T-cell (primary cell): ENCODE measurements around the gene ZBED1. TPM values are rescaled to one million over a fixed set of nuclear protein-coding genes. Genes with fewer than 3 reads are reported as not detected.
A peak's percentile ranks its signal among the peaks of the same experiment; 100 is the strongest.

ENCODE experiments used
- ATAC-seq, 4 experiments: fragments of 200-7000 bp in 3 of 4; fragments of 150-1000 bp in 1 of 4; cut with Tn5 transposase; replicated peaks in 1 of 4; 1 replicate in 3 of 4; 2 replicates in 1 of 4; pipeline ENCODE4 v1.10.0; 2021; ENCODE audit warnings: moderate library complexity in 3 of 4, mild to moderate bottlenecking in 2 of 4, moderate number of reproducible peaks in 1 of 4
- CTCF ChIA-PET, 2 donors: fragments of 300-600 bp; sonication (Branson Sonifier 250); formaldehyde crosslinking; loops; one replicate each; lab custom pipeline; 2022; ENCODE audit warnings: antibody characterized with exemption in 2 of 2; lab: Charles Lee
- POLR2A ChIA-PET, 2 donors: fragments of 300-600 bp; sonication (Branson Sonifier 250); formaldehyde crosslinking; loops; one replicate each; lab custom pipeline; 2022; ENCODE audit warnings: antibody characterized with exemption in 2 of 2; lab: Charles Lee
- DNase-seq, 35 experiments: peaks; one replicate each; pipeline versions ENCODE4 v3.0.0 to v3.0.0-alpha.2; 2013 to 2023
- H3K27ac ChIP-seq: one replicate; pipeline ENCODE4 v1.5.1; 2013; ENCODE audit warnings: low read length
- H3K27me3 ChIP-seq, 2 experiments: replicated peaks in 1 of 2; 1 replicate in 1 of 2; 2 replicates in 1 of 2; pipeline versions ENCODE4 v1.6.1 to v1.7.0; 2013; ENCODE audit warnings: low read length in 1 of 2, mixed read lengths in 1 of 2; ENCODE audit not compliant: control insufficient read depth in 2 of 2, insufficient read depth in 2 of 2; ENCODE audit errors: extremely low read depth in 1 of 2
- H3K36me3 ChIP-seq, 2 donors: 1 replicate in 1 of 2; 2 replicates in 1 of 2; pipeline versions ENCODE4 v1.6.1 to v1.7.0; 2013; ENCODE audit warnings: low read length in 1 of 2; ENCODE audit not compliant: control insufficient read depth in 2 of 2, insufficient read depth in 1 of 2; ENCODE audit errors: extremely low read depth in 1 of 2
- H3K4me1 ChIP-seq, 2 experiments: 1 replicate in 1 of 2; 2 replicates in 1 of 2; pipeline versions ENCODE4 v1.6.1 to v1.7.0; 2013; ENCODE audit warnings: low read length in 2 of 2, mixed read lengths in 1 of 2; ENCODE audit not compliant: insufficient read depth in 2 of 2, control insufficient read depth in 1 of 2; ENCODE audit errors: extremely low read depth in 1 of 2
- H3K4me3 ChIP-seq, 2 donors: 1 replicate in 1 of 2; 2 replicates in 1 of 2; pipeline versions ENCODE4 v1.5.1 to v1.7.0; 2013; ENCODE audit warnings: mild to moderate bottlenecking in 2 of 2, low read length in 1 of 2, moderate library complexity in 1 of 2; ENCODE audit not compliant: control insufficient read depth in 1 of 2; ENCODE audit errors: extremely low read depth in 1 of 2
- H3K9me3 ChIP-seq: 2 replicates; pipeline ENCODE4 v1.7.0; 2013
- H3K27ac Mint-ChIP-seq, 2 donors: one replicate each; pipeline ENCODE4 v1.8.0; 2020 to 2021; ENCODE audit warnings: mild to moderate bottlenecking in 2 of 2, mixed read lengths in 2 of 2
- H3K27me3 Mint-ChIP-seq, 2 donors: one replicate each; pipeline ENCODE4 v1.8.0; 2021 to 2022; ENCODE audit warnings: mixed read lengths in 2 of 2
- H3K36me3 Mint-ChIP-seq: one replicate; pipeline ENCODE4 v1.8.0; 2021; ENCODE audit warnings: mixed read lengths
- H3K4me1 Mint-ChIP-seq, 3 donors: one replicate each; pipeline ENCODE4 v1.8.0; 2020 to 2022; ENCODE audit warnings: mixed read lengths in 3 of 3, mild to moderate bottlenecking in 1 of 3
- H3K4me3 Mint-ChIP-seq, 3 donors: one replicate each; pipeline ENCODE4 v1.8.0; 2020 to 2022; ENCODE audit warnings: mild to moderate bottlenecking in 3 of 3, mixed read lengths in 3 of 3, moderate library complexity in 3 of 3
- H3K9me3 Mint-ChIP-seq, 3 donors: one replicate each; pipeline ENCODE4 v1.8.0; 2020 to 2022; ENCODE audit warnings: mixed read lengths in 3 of 3
- WGBS: methylation state at CpG from one replicate; pipeline ENCODE4 v1.1.5; 2013; ENCODE audit warnings: missing lambda C conversion rate; ENCODE audit not compliant: insufficient coverage; 5-methylcytosine and 5-hydroxymethylcytosine counted together
- total RNA-seq, 35 experiments: library from RNA in 6 of 35; stranded (reverse) in 6 of 35; fragments of 120-200 nt in 1 of 35; gene quantifications; one replicate each; pipeline versions ENCODE4 v1.2.1 to v1.2.4 and lab custom pipeline; 2013 to 2026

ZBED1 gene
- total RNA-seq, 5 donors from 2014 or later (not counting 1 experiment from before 2014, with no cell fraction given) = 17.7 to 42.6 (median 31.2) TPM

DNA sequence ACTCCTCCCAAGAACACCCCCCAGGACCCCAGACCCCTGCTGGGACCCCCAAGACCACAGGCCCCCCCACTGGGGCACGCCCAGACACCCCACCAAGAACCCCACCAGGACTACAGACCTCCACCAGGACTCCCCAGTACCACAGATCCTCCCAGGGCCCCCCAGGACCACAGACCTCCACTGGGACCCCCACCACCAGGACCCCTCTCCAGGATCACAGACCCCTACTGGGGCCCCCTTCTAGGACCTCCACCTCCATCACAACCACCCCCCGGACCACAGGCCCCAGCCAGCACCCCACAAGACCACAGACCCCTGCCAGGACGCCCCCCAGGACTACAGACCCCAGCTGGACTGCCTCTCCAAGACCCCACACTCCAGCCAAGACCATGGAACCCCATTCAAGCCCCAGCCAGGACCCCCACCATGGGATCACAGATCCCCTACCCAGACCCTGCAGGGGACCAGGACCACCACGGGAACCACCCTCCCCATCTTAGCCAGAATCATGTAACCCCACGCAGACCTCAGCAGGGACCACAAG is 855 bp upstream of the ZBED1 start:
- Mint-ChIP-seq H3K27me3 (no peaks in the 10 kb centered on the region), H3K4me1 (peaks cover 25 to 32% (median 27%) of the 10 kb centered on the region in 3 donors), H3K9me3 (no peaks in the 10 kb centered on the region), H3K36me3 (no peaks in the 10 kb centered on the region), H3K27ac (peak overlapping the region; percentile 36 to 71), H3K4me3 (peak overlapping the region; percentile 59 to 75 (median 71))
- POLR2A ChIA-PET = no interaction called here
- ATAC-seq (no peak), DNase-seq (no peak)
- Histone ChIP-seq H3K9me3 (no peaks in the 10 kb centered on the region), H3K4me1 (peaks cover 6 to 30% of the 10 kb centered on the region in 2 experiments), H3K36me3 (no peaks in the 10 kb centered on the region), H3K27ac (no peak overlapping the region), H3K27me3 (no peaks in the 10 kb centered on the region), H3K4me3 (no peak overlapping the region)
- 72% methylated on average over 4 of the region's 5 CpGs for WGBS
- CTCF ChIA-PET = no interaction called here

GRCh38 chrX:2500091-2500802 is 529 bp downstream of the ZBED1 start:
- 4% methylated on average over 35 of the region's 70 CpGs for WGBS
- ATAC-seq = peak; percentile 57 to 67 (median 63)
- Histone ChIP-seq H3K4me3 (peak overlapping the region; percentile 60 to 66), H3K9me3 (no peaks in the 10 kb centered on the region), H3K36me3 (no peaks in the 10 kb centered on the region), H3K4me1 (peaks cover 6 to 30% of the 10 kb centered on the region in 2 experiments), H3K27ac (peak overlapping the region; percentile 69), H3K27me3 (no peaks in the 10 kb centered on the region)
- ChIA-PET POLR2A (no interaction called here), CTCF (no interaction called here)
- Mint-ChIP-seq H3K36me3 (no peaks in the 10 kb centered on the region), H3K27ac (peak overlapping the region in 1 of 2 donors; percentile 89), H3K9me3 (no peaks in the 10 kb centered on the region), H3K4me3 (peak overlapping the region; percentile 81 to 85 (median 82)), H3K4me1 (peaks cover 25 to 38% (median 27%) of the 10 kb centered on the region in 3 donors), H3K27me3 (no peaks in the 10 kb centered on the region)
- peak in 15 of 35 experiments; percentile 7 to 38 (median 24) for DNase-seq

GRCh38 chrX:2499507-2499906 is 1.3 kb downstream of the ZBED1 start:
- ChIA-PET CTCF (no interaction called here), POLR2A (no interaction called here)
- H3K4me3 Mint-ChIP-seq = peak overlapping the region; percentile 81 to 85 (median 82)
- H3K36me3 Mint-ChIP-seq = no peaks in the 10 kb centered on the region
- 94% methylated on average over 3 of the region's 8 CpGs for WGBS
- H3K27me3 Mint-ChIP-seq = no peaks in the 10 kb centered on the region
- no peaks in the 10 kb centered on the region for H3K27me3 ChIP-seq
- ATAC-seq (no peak), DNase-seq (no peak)
- peaks cover 6 to 30% of the 10 kb centered on the region in 2 experiments for H3K4me1 ChIP-seq
- peak overlapping the region; percentile 69 for H3K27ac ChIP-seq
- H3K36me3 ChIP-seq = no peaks in the 10 kb centered on the region
- peaks cover 25 to 38% (median 27%) of the 10 kb centered on the region in 3 donors for H3K4me1 Mint-ChIP-seq
- no peaks in the 10 kb centered on the region for H3K9me3 Mint-ChIP-seq
- H3K27ac Mint-ChIP-seq = peak overlapping the region; percentile 85 to 89
- H3K4me3 ChIP-seq = peak overlapping the region; percentile 60 to 66
- H3K9me3 ChIP-seq = no peaks in the 10 kb centered on the region

GRCh38 chrX:2498781-2499302 is 1.9 kb downstream of the ZBED1 start:
- no peaks in the 10 kb centered on the region for H3K36me3 ChIP-seq
- H3K27ac ChIP-seq = peak overlapping the region; percentile 6
- ChIA-PET CTCF (no interaction called here), POLR2A (no interaction called here)
- Mint-ChIP-seq H3K27ac (peak overlapping the region; percentile 85 to 89), H3K4me3 (peak overlapping the region; percentile 81 to 85 (median 82)), H3K9me3 (no peaks in the 10 kb centered on the region), H3K36me3 (no peaks in the 10 kb centered on the region), H3K27me3 (no peaks in the 10 kb centered on the region), H3K4me1 (peaks cover 25 to 38% (median 27%) of the 10 kb centered on the region in 3 donors)
- H3K4me1 ChIP-seq = peaks cover 6 to 30% of the 10 kb centered on the region in 2 experiments
- no peak overlapping the region for H3K4me3 ChIP-seq
- no peak for ATAC-seq
- 100% methylated on average over 3 of the region's 10 CpGs for WGBS
- H3K27me3 ChIP-seq = no peaks in the 10 kb centered on the region
- no peaks in the 10 kb centered on the region for H3K9me3 ChIP-seq
- DNase-seq = no peak

- Mint-ChIP-seq H3K27ac (peak overlapping the region; percentile 85 to 89), H3K27me3 (no peaks in the 10 kb centered on the region), H3K9me3 (no peaks in the 10 kb centered on the region), H3K4me3 (peak overlapping the region; percentile 31 to 85 (median 82)), H3K36me3 (no peaks in the 10 kb centered on the region), H3K4me1 (peaks cover 21 to 38% (median 25%) of the 10 kb centered on the region in 3 donors)
- H3K4me3 ChIP-seq = no peak overlapping the region
- DNase-seq (no peak), ATAC-seq (no peak)
- ChIA-PET POLR2A (no interaction called here), CTCF (no interaction called here)
- H3K27me3 ChIP-seq = no peaks in the 10 kb centered on the region
- H3K27ac ChIP-seq = peak overlapping the region; percentile 6
- H3K4me1 ChIP-seq = peaks cover 6 to 30% of the 10 kb centered on the region in 2 experiments
- no peaks in the 10 kb centered on the region for H3K9me3 ChIP-seq
- no peaks in the 10 kb centered on the region for H3K36me3 ChIP-seq
- 95% methylated on average over 4 of the region's 11 CpGs for WGBS
These were observed 2.6 kb downstream of the ZBED1 start for GRCh38 chrX:2497961-2498780.

DNA sequence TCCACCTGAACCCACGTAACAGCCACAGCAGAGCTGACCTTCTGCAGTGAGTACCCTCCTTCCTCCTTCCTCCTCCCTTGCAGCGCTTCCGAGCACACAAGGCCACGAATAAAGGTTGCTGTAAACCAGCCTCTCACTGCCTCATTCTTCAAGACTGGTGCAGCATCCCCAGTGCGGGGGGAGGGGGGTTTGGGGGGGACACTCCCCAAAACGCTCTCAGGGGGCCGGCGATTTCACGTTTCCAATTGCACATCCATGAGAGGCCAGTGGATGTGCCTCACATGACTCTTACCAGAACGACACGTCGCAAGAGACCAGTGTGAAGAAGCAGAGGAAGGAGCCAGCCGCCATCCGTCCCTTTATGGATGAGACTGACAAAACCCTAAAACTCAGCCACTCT is 5.2 kb downstream of the ZBED1 start:
- peaks cover 3 to 8% of the 10 kb centered on the region in 2 donors for H3K36me3 ChIP-seq
- POLR2A ChIA-PET = no interaction called here
- 90% methylated on average over 7 of the region's 14 CpGs for WGBS
- Mint-ChIP-seq H3K27me3 (no peaks in the 10 kb centered on the region), H3K9me3 (no peaks in the 10 kb centered on the region), H3K4me3 (no peak overlapping the region), H3K36me3 (peaks cover 15% of the 10 kb centered on the region), H3K27ac (no peak overlapping the region), H3K4me1 (peaks cover 25 to 35% (median 26%) of the 10 kb centered on the region in 3 donors)
- DNase-seq = no peak
- CTCF ChIA-PET = no interaction called here
- peaks cover 6 to 21% of the 10 kb centered on the region in 2 experiments for H3K4me1 ChIP-seq
- no peaks in the 10 kb centered on the region for H3K27me3 ChIP-seq
- no peak overlapping the region for H3K4me3 ChIP-seq
- ATAC-seq = no peak
- no peak overlapping the region for H3K27ac ChIP-seq
- no peaks in the 10 kb centered on the region for H3K9me3 ChIP-seq
